ENCODE measurements around the gene TTLL3. TPM values are rescaled to one million over a fixed set of nuclear protein-coding genes. Genes with fewer than 3 reads are reported as not detected.
A peak's percentile ranks its signal among the peaks of the same experiment; 100 is the strongest.
"Not testable (repeated sequence)": the region's sequence is repeated elsewhere in the genome, so short reads cannot be mapped to it uniquely, and the experiment has no call there.

TTLL3 gene
- total RNA-seq, 1 donor, result 34.3 TPM

GRCh38 chr3:9768141-9768775, 41.8 kb upstream of the TTLL3 start:
- no peak for TF ChIP-seq CTCF (IDR thresholded peaks at IDR 0.05; ENCODE audit: insufficient read depth, low read length)
- no peak for DNase-seq (ENCODE audit: low read depth)
- peak overlapping the region; percentile 33 for H3K4me3 ChIP-seq (ENCODE audit: low read depth, low read length)

DNA sequence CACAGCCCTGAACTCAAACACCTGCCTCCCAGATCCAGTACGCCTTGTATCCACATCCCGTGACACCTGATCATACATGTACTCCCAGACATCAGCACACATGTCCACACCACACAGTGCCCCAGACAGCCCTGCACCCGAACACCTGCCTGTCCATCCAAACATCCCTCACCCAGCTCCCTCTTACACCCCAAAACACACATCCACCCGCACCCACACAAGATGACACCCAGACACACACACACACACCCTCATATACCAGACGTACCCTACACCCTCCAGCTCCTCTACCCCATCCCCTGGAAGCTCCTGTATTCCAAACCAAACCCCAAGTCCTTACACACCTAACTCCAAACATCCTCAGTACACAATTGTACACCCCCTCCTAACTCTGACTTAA, 41.0 kb upstream of the TTLL3 start:
- H3K4me3 ChIP-seq (ENCODE audit: low read depth, low read length), result peak overlapping the region; percentile 76
- DNase-seq (ENCODE audit: low read depth), result no peak
- TF ChIP-seq CTCF (IDR thresholded peaks at IDR 0.05; ENCODE audit: insufficient read depth, low read length), result no peak

DNA sequence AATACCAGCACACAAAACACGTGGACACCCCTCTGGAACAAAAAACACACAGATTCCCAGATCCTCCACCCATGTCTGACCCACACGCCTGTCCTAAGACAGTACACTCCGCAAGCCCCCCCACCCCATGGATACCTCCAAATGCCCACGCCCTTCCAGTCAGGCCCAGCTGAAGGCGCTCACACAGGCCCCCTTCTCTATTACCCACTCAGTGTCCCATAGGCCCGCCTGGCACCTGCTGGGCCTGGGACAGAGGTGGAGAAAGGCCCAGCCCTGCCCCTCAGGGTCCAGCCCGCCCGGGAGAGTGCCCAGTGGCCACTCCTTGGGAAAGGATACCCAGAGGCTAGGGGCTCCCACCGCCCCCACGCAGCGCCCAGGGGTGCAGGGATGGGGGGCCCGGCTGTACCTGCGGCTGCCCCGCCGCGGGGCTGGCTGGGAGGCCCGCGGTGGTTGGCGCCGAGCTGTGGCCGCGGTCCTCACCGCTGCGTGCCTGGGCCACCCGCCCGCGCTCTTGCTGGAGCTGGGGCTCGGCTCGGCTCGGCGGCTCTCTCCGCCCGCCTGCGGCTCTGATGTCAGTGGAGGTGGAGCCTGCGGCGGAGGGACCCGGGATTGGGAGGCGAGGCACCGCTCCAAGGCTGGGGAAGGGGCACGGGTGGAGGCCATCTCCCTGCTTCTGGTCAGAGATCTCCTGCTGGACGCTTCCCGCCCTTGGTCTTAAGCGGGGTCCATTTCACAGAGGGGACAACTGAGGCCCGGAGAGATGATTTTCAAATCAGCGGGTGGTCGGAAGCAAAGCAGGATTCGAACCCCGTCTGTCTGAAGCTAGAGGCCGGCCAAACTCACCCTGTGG, 40.4 kb upstream of the TTLL3 start, which contains the start of gene CAMK1:
CAMK1 (minus strand) TSS at position 522 of the 850 bp plus-strand sequence. CDS start 2,198 bp downstream, outside the sequence.
- TF ChIP-seq CTCF (IDR thresholded peaks at IDR 0.05; ENCODE audit: insufficient read depth, low read length), result no peak
- peak; percentile 50 for DNase-seq (ENCODE audit: low read depth)
- H3K4me3 ChIP-seq (ENCODE audit: low read depth, low read length), result peak within 1 kb of the TSS; percentile 76

GRCh38 chr3:9770276-9770812, 39.7 kb upstream of the TTLL3 start:
- no peak for TF ChIP-seq CTCF (IDR thresholded peaks at IDR 0.05; ENCODE audit: insufficient read depth, low read length)
- peak overlapping the region; percentile 76 for H3K4me3 ChIP-seq (ENCODE audit: low read depth, low read length)
- peak; percentile 69 for DNase-seq (ENCODE audit: low read depth)

- not testable (repeated sequence) for H3K4me3 ChIP-seq (ENCODE audit: low read depth, low read length); DNase-seq (ENCODE audit: low read depth)
Observed at GRCh38 chr3:9771007-9771406, 39.1 kb upstream of the TTLL3 start.

DNA sequence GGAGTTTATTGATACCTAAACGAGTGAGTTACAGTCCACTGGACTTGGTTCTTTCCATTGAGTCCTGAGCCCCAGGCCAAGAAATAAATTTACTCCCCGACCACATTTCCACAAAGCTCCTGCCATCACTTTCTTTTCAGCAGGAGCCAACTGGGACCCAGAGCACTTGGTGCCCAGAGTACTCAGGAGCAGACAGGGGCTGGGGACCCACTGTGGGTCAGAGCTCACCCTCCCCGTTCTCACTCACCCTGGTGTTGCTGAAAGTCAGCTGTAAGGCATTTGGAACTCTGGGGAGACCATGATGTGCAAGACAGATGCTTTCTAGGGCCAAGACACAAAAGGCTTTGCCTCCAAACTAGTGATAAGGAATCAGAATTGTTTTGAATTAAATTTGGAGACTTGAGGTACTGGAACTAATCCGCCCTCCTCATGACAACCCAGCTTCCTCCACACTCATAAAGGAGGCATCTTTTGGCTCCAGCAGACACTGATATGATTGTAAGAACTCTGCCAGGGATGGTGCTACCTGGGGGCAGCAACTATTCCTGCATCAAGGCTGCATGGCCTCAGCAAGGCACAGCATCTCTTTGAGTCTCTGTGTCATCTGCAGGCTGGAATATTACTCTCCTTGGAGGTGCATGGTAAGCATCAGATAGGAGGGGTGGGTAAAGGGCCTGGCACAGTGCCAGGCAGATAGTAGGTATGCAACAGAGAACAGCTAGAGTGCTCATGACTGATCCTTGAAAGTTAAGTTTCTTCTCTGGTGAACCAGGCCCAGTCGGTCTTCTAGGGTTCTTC, 33.0 kb upstream of the TTLL3 start:
- no peak overlapping the region for H3K4me3 ChIP-seq (ENCODE audit: low read depth, low read length)
- DNase-seq (ENCODE audit: low read depth), result no peak
- TF ChIP-seq CTCF (IDR thresholded peaks at IDR 0.05; ENCODE audit: insufficient read depth, low read length), result no peak
